Endometrium (tissue), 2 donors: ENCODE data around the gene WDR64.
"Not testable (repeated sequence)": the region's sequence is repeated elsewhere in the genome, so short reads cannot be mapped to it uniquely, and the experiment has no call there.

ENCODE experiments used
- FAIRE-seq: peaks from 2 replicates; lab custom pipeline; 2012; peaks lifted over from hg19 to GRCh38; lab: Jason Lieb, UNC
- donor health status: control.
- donor health status: control.

WDR64 gene

DNA sequence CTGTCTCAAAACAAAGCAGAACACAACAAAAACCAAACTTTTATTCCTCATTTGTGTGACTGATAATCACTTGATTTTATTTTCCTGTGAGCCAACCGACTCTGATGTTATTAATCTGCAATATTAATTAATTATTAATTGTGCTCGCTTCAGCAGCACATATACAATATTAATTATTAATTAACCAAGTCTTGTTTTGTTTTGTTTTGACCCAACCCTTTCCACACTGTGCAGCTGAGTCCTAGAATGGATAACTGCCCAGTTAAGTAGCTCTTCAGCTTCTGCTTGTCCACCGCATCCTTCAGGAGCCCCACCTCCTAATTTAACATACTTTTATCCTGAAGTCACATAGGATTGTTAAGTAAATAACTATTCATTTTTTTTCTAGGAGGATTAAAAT lies 148.6 kb downstream of the WDR64 start:
- no peak for FAIRE-seq

DNA sequence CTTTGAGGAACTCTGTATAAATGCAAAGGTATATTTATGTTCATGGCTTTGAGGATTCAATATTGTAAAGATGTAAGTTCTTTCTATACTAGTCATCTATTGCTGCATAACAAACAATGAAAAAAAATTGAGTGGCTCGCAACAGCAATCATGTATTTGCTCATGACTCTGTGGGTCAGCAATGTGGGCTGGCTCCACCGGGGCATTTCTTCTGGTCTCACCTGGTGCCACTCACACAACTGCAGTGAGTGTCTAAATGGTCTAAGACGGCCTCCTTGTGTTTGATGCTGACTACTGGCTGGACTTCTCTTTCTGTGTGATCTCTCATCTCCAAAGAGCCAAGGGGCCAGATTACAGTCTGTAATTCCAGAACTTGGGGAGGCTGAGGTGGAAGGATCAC lies 150.8 kb downstream of the WDR64 start:
- FAIRE-seq = no peak

GRCh38 chr1:241804706-241805105 lies 152.6 kb downstream of the WDR64 start:
- FAIRE-seq = not testable (repeated sequence)

GRCh38 chr1:241808265-241808664 lies 156.2 kb downstream of the WDR64 start:
- FAIRE-seq = no peak

GRCh38 chr1:241810769-241811405 lies 158.8 kb downstream of the WDR64 start:
- FAIRE-seq = no peak

GRCh38 chr1:241813768-241814320 lies 161.8 kb downstream of the WDR64 start:
- FAIRE-seq = no peak

GRCh38 chr1:241816008-241816407 lies 163.9 kb downstream of the WDR64 start:
- no peak for FAIRE-seq

DNA sequence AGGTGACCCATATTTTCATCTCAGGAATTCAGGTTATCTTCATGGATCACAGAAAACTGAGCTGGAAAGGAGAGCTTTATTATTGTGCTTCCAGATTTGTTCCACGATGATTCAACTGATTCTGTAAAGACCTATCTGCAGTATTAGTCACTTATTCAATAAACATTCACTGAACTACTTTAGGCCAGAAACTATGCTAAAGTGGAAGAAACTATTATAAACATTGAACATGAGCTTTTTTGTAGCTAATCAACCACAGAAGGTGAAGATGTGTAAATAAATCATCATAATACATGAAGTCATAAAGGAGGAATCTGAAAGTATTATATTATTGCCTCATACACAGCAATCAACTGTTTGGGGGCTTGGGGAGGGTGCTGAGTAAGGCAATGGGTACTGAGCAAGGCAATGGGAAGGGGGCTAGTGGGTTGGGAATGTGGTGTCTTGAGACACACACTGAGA lies 165.3 kb downstream of the WDR64 start:
- no peak for FAIRE-seq

DNA sequence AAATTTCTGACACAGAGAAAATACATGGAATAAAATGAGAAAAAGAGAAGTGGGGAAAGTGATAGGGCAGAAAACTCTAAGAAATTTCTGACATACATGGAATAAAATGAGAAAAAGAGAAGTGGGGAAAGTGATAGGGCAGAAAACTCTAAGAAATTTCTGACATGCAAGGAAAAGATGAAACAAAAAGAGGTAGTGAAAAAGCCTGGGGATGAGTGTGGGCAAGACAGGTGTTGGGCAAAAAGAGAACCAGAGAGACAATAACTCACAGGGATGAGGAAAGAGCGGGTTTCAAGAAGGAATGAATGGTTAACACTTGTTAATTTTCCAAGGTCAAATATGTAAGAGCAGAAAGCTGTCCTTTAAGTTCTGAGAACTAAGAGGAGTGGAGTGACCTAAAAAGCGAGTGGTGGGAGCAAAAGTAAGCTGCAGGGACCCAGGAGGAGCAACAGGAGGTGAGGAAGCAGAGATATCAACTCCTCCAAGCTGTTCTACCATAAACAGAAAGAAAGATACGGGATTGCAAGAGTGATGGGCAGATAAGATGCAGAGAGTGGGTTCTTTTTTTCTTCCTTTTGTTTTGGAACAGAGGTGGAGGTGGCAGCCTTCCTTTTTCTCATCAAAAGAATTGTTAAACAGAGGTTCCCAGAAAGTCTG lies 166.0 kb downstream of the WDR64 start:
- FAIRE-seq = no peak

DNA sequence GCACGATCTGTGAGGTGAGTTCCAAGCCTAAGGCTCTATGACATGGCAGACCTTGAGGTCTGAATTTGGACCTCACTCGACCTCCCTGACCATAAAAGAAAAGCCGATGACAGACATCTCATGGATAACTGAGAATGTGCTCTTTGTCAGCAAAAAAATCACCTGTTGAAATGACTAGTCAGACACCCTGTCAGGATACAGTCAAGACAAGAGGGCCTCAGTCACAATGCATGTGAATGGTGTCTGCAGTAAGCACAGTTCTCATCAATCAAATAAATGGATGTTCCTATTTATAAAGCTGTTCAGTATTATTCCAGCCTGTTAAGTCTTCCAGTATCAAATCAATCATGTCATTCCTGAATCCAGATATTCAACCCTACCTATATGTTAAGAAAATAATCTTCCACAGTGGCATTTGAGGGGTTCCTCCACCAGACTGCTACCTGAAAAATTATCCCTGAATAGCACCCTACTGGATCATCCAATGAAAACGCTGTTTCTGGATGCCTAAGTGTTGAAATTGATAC lies 167.3 kb downstream of the WDR64 start:
- FAIRE-seq = no peak

- FAIRE-seq = no peak
These were observed 169.3 kb downstream of the WDR64 start for GRCh38 chr1:241821363-241821762.

DNA sequence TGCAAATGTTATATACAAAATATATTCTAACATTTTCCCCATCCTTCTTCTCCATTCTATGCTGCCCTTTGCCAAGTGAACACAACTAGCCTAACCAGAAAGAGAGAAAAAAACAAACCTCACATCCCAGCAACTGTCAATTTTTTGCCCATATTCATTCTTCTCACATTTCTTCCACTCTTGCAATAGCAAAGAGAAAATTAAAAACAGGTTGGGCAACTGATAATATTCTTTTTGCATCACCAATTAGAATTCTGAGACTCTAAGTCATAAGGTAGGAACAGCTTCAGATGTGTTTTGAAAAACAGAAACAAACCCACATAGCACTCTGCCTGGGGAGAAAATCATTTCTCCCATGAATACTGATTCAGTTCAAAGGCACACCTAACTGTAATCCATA lies 170.8 kb downstream of the WDR64 start:
- no peak for FAIRE-seq

DNA sequence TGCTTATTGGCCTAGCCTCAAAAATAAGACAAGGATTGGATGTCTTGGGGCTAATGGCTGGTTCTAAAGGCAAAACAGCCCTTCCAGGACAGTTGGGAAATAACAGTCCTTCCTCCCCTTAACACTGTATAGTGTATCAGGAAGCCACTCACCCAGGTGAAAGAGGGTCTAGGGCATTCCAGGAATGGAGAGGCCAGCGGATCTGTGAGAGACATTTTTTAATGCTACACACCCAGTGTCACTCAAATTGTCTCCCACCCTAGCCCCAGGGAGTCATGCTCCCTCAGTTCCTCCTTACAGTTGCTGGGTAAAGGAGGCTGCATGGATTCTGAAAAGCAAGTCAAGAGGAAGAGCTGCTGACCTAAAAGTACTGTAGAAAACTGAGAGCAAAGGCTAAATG lies 171.8 kb downstream of the WDR64 start:
- no peak for FAIRE-seq

DNA sequence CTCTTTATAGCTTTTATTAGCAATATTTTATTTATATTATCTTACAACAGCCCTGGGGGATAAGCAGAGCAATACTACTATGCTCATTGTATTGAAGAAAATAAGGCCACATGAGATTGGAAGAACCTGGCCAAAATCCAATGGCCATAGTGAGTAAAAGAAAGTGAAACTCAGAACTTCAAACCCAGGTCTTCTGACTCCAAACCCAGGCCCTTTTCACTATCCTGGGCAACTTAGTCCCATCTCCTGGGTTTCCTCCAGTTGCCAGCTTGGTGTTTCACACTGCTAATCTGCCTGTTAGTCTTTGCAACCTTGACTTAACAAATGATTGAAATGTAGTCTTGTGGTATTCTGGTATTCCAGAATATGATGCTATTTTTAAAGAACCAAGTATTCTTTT lies 173.5 kb downstream of the WDR64 start:
- no peak for FAIRE-seq

- not testable (repeated sequence) for FAIRE-seq
These were observed 174.5 kb downstream of the WDR64 start for GRCh38 chr1:241826613-241827012.

GRCh38 chr1:241827264-241827663 lies 175.2 kb downstream of the WDR64 start:
- no peak for FAIRE-seq

DNA sequence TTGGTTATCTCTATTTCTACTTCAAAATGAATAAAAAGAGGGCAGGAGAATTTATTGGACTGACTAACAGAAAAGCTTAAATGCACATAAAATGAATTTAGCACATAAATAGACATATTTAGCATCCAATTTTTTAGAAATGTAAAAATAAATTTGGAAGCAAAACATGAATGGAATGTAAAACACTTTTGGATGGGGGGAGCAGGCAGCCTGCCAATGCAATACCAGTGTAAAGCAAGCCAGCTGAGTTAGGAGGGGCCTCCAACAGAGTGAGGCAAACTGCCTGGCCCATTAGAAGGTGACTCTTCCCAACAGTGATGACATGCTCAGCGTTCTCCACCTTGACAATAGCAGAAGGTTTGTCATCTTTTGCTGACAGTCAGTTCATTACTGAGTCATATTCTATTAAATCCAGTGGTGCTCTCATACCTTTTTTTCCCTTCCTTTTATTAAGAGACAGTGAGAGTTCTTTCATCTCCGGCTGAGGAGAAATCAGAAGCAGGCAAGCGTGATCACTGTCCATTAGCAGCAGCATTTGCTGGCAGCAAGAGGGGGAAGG lies 176.5 kb downstream of the WDR64 start:
- no peak for FAIRE-seq

- FAIRE-seq = peak; percentile 31
These were observed 177.4 kb downstream of the WDR64 start for GRCh38 chr1:241829468-241829867.

GRCh38 chr1:241834733-241835377 lies 182.8 kb downstream of the WDR64 start:
- FAIRE-seq = peak; percentile 60

- no peak for FAIRE-seq
These were observed 184.9 kb downstream of the WDR64 start for GRCh38 chr1:241836941-241837340.

- FAIRE-seq = no peak
These were observed 185.3 kb downstream of the WDR64 start for GRCh38 chr1:241837416-241837815.

DNA sequence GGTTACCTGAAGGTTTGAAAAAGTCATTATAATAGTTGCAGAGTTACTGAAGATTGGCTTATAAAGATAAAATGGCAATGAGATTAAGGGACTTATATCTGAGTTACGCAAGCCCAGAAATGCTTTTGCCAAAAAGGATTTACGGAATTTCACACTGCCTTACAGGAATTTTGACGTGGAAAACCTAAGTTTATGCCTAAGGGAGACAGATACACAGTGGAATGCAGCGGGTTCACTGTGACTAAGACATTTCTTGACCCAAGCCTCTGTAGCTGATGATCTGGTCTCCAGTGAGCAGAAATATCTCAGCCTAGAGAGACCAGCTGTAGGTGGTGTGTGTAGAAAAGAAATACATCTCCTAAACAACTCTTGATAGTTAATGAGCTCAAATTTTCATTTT lies 185.8 kb downstream of the WDR64 start:
- FAIRE-seq = no peak

GRCh38 chr1:241838897-241839296 lies 186.8 kb downstream of the WDR64 start:
- FAIRE-seq = no peak
